A204.1 (cell line): Measurements from ENCODE around the gene CFAP58.

Source experiments
- FAIRE-seq: peaks from 2 replicates; lab custom pipeline; 2012; peaks lifted over from hg19 to GRCh38; lab: Jason Lieb, UNC

The CFAP58 gene

GRCh38 chr10:104353325-104354048 lies at the start of gene CFAP58:
CFAP58 (plus strand) TSS chr10:104353833; CDS start chr10:104353898, 65 bp downstream.
- no peak for FAIRE-seq

- FAIRE-seq = no peak
Observed at GRCh38 chr10:104304356-104304745, 49.3 kb upstream of the CFAP58 start.

GRCh38 chr10:104304927-104305326 lies 48.7 kb upstream of the CFAP58 start:
- no peak for FAIRE-seq

GRCh38 chr10:104306897-104307296 lies 46.7 kb upstream of the CFAP58 start:
- FAIRE-seq = no peak

DNA sequence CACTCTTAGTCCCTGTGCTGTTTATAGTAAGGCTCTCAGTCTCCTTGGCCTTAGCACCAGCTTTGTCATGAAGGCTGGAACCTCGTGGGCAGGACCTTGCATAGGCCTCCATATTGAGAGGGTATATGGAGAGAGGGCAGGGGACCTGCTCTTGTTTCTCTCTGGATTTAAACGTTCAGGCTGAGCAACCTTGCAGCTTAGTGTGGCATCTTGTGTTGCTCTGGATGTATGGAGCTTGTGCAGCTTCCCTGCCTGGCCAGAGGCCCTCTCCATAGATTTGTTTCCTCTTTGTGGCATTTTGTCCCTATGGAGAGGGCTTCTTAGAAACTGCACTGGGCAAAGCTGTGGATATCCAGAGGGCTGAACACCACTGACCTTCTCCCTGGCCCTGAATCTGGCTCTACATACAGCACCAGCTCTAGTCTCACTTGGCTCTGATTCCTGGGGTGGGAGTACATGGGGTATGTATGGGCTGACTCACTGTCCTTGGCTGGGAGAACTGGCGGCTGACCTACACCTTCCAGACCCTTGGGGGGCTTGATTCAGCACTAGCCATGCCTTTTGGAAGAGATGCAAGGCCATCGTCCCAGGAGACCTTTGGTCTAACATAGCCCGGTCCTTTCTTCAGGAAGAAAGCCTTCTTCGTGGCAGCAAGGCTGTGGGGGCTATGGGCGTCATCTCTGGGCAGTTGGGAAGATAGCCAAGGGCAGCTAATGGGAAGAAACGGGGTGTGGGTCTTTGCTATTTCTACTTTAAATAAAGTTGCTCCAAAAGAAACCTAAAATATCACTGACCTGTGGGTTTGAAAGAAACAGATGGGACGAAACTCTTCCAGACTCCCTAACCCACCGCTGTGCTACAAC lies 45.8 kb upstream of the CFAP58 start:
- FAIRE-seq = no peak

GRCh38 chr10:104308439-104308903 lies 45.2 kb upstream of the CFAP58 start:
- FAIRE-seq = no peak

DNA sequence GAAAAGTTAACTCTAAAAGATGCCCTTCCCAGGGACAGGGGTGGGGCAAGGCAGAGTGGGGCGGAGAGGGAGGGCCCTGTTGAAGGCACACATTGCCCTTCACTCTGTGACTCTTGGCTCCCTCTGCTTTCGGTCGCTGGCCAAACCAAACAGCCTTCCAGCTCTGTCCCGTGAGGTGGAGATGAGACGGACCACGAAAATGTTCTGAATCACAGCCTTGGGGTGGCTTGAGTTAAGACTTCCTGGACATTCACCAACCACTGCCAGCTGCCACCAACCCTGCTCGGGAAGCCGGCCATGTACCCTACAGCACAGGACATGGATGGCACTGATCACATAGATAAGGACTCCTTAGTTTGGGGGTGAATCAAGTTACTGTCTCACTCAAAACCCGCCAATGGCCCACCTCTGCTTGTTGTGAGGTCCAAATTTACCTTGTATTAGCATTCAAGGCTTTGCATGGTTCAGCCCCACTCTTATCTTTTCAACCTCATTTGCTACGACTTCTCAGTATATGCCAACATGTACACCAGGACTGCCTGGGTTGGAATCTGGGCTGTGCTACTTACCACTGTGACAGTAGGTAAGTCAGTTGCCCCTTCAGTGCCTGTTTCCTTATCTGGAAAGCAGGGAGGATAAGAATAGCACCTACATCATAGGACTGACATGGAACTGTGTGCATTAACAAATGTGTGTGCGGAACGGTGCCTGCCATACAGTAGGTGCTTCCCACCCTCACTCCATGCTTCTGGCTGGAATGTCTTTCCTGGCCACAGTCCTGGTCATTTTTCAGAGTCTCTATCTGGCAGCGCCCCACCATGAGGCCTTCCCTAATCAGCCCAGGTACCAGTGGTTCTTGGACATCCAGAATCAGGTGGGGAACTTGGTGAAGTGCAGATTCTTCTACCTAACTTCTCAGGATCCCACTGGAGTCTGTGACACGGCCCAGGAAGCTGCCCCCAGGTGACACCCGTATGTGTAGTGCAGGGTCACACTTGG lies 43.4 kb upstream of the CFAP58 start:
- no peak for FAIRE-seq

DNA sequence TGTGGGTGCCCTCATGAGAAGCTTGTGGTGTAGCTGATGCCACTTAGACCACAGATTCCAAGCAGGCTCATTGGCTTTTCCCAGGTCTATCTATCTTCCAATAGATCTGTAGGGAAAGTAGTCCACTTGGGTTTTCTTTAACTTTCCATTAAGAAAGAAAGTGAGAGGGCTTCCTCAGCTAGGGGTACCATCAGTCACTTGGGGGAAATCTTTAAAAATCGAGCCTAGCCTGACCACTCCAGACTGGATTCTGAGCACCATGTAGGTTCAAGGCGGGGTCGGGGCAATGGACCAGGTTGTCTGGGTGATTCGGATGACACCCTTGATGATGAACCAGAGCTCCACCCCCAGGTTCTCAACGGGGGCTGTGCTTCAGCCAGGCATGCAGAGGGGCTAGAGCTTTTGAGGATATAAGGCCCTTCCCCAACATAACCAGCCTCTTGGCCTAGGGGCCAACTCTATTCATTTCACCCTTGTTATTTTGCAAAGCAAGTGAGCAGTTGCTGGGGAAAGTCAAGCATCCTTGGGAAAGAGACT lies 42.4 kb upstream of the CFAP58 start:
- no peak for FAIRE-seq

- no peak for FAIRE-seq
Observed at GRCh38 chr10:104314591-104315485, 38.8 kb upstream of the CFAP58 start.

DNA sequence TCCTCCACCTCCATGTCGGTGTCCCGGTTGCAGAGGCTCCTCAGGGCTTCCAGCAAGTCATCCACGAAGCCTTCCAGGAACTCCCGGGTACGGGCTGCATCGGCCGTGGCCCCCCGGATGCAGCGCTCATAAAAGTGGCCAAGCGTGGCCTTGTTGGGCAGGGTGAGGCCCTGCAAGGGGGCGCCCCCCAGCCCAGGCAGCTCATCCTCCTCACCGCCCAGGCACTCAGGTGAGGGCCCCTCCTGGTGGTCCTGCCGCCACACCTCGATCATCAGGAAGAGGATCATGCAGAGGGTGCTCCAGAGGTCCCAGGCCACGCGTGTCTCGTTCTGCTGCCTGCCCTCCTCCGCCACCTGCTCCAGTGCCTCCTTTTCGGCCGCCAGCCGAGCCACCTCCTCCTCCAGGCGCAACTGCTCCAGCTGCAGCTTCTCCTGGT lies 38.1 kb upstream of the CFAP58 start:
- FAIRE-seq = no peak

DNA sequence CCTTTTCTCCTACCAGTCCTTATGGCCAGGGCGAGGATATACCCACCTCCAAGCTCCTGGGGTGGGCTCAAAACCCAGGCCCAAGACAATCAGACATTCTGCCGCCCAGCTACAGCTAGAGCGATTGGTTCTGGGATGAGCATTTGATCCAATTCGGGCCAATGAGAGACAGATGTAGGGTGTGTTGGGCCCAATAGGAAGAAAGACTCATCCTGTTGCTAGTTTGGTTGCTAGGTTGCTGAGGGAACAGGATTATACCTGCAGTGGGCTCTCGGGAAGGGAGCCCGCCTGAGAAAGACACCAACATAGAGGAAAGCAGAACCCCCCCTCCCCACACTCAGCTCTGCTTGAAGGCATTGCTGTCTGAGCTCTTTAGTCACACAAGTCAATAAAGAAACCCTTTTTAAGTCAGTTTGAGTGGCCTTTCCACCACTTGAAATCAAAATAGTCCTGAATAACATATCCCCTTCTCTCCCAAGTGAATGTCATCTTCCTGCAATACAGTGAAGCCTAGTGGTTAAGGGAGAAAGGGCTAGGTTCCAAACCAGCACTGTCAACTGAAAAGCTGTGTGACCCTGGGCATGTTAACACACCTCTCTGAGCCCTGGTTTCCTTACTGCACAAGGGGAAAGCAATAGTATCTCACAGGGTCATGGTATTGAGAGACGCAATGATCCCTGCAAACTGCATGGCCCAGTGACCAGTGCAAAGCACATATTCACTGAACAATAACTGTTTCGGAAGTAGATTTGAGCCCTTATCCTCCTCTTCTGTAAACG lies 37.1 kb upstream of the CFAP58 start:
- FAIRE-seq = no peak

GRCh38 chr10:104317269-104317710 lies 36.3 kb upstream of the CFAP58 start:
- FAIRE-seq = no peak

- FAIRE-seq = no peak
Observed at GRCh38 chr10:104317726-104318299, 35.8 kb upstream of the CFAP58 start.

DNA sequence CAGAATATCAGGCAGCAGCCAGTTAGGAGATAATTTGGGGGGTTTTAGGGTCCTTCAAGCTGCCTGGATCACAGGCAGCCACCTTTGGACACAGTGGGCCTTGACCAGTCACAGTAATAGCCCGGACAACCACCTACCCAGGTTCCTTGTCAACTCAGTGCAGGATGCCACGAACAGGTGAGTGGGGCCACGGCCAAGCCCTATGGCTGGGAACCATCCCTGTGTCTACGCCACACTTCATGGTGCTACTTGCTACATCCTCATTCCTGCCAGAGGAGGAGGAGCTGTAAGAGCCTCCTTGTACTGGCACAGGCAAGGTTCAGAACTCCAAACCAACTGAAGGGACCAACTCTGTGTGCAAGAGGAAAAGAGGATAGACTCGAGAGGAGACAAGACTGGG lies 35.3 kb upstream of the CFAP58 start:
- no peak for FAIRE-seq

DNA sequence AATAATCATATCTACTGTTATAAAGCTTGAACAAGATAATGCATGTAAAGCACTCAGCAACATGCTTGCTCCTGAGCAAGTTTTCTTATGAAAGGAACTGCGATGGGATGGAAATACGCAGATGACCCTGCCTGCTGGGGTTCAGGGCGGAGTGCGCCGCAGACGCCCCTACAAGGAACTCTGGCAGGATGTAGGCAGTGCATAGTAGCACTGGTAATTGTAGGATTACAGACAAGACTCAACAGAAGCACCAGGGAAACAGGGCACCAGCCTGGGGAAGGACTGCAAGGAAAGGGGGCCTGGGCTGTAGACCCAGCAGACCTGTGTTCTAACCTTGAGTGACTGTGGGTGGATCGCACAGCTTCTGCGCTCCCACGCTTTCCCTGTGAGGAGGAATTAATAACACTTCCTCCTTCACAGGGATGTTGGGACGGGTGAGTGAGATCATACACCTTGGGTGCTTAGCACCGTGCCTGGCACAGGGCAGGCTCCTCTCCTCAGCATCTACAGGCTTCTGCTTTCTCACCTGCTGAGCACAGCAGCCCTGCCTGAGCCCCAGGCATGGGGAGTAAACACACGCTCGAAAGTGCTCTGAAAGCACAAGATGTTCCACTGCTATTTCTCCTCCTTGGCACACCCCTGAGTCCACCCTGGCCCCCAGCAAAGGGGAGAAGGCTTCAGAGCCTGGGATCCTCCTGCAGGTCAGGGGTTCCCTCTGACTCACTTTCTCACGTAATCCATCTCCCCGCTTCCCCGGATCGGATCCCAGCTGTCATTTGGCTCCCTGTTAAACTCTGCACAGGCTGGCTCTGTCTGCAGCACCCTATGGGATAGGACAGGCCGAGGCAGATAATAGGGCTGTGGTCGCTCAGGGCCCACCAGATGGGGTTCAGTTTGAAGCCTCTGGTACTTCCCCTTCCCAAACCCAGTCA lies 34.6 kb upstream of the CFAP58 start:
- FAIRE-seq = no peak

GRCh38 chr10:104321226-104321625 lies 32.4 kb upstream of the CFAP58 start:
- no peak for FAIRE-seq

GRCh38 chr10:104321725-104322415 lies 31.8 kb upstream of the CFAP58 start:
- no peak for FAIRE-seq

- no peak for FAIRE-seq
Observed at GRCh38 chr10:104322416-104322782, 31.2 kb upstream of the CFAP58 start.
